ENCODE measurements around the gene PIN4.

PIN4 gene

GRCh38 chrX:72201836-72202536, 20.4 kb downstream of the PIN4 start:
- no peak overlapping the region for H3K9ac ChIP-seq (ENCODE audit: low read length)
- no peaks in the 10 kb centered on the region for H3K27me3 ChIP-seq (ENCODE audit: low read length)
- H3K4me3 ChIP-seq (ENCODE audit: insufficient read depth, low read length, poor library complexity, severe bottlenecking), result no peak overlapping the region

GRCh38 chrX:72202792-72203401, 21.3 kb downstream of the PIN4 start:
- H3K27me3 ChIP-seq (ENCODE audit: low read length), result no peaks in the 10 kb centered on the region
- H2AFZ ChIP-seq (ENCODE audit: low read depth, low read length, severe bottlenecking), result no peak overlapping the region
- H3K9me3 ChIP-seq (ENCODE audit: insufficient read depth, low read length), result no peaks in the 10 kb centered on the region
- H3K9me2 ChIP-seq (replicated peaks; ENCODE audit: insufficient read depth, low read length), result no peaks in the 10 kb centered on the region
- no peak overlapping the region for H3K4me2 ChIP-seq (ENCODE audit: low read depth, low read length, poor library complexity, severe bottlenecking)
- no peaks in the 10 kb centered on the region for H4K20me1 ChIP-seq (ENCODE audit: low read depth, low read length)
- no peak overlapping the region for H3K9ac ChIP-seq (ENCODE audit: low read length)
- TF ChIP-seq CTCF (IDR thresholded peaks at IDR 0.05; ENCODE audit: insufficient read depth, low read length, poor library complexity, severe bottlenecking) (no peak), EZH2phosphoT487 (conservative IDR thresholded peaks at IDR 0.05; ENCODE audit: low read length) (no peak)
- H3K36me3 ChIP-seq (ENCODE audit: low read length), result no peaks in the 10 kb centered on the region
- H3K79me2 ChIP-seq (ENCODE audit: insufficient read depth, low read length), result no peaks in the 10 kb centered on the region; the same call in 1 of the 2 replicates
- H3F3A ChIP-seq (ENCODE audit: insufficient read depth), result no peaks in the 10 kb centered on the region; the same call in 1 of the 2 replicates
- H3K27ac ChIP-seq (ENCODE audit: low read depth, low read length), result no peak overlapping the region
- H3K4me3 ChIP-seq (ENCODE audit: insufficient read depth, low read length, poor library complexity, severe bottlenecking), result no peak overlapping the region

More at GRCh38 chrX:72201836-72202536, 20.4 kb downstream of the PIN4 start:
- TF ChIP-seq CTCF (IDR thresholded peaks at IDR 0.05; ENCODE audit: insufficient read depth, low read length, poor library complexity, severe bottlenecking) (no peak), EZH2phosphoT487 (conservative IDR thresholded peaks at IDR 0.05; ENCODE audit: low read length) (no peak)
- no peak overlapping the region for H3K27ac ChIP-seq (ENCODE audit: low read depth, low read length)
- H3K9me3 ChIP-seq (ENCODE audit: insufficient read depth, low read length), result no peaks in the 10 kb centered on the region
- no peaks in the 10 kb centered on the region for H4K20me1 ChIP-seq (ENCODE audit: low read depth, low read length)
- H2AFZ ChIP-seq (ENCODE audit: low read depth, low read length, severe bottlenecking), result no peak overlapping the region
- no peaks in the 10 kb centered on the region for H3K9me2 ChIP-seq (replicated peaks; ENCODE audit: insufficient read depth, low read length)
- H3K79me2 ChIP-seq (ENCODE audit: insufficient read depth, low read length), result no peaks in the 10 kb centered on the region; the same call in 1 of the 2 replicates
- no peaks in the 10 kb centered on the region for H3K36me3 ChIP-seq (ENCODE audit: low read length)
- H3F3A ChIP-seq (ENCODE audit: insufficient read depth), result no peaks in the 10 kb centered on the region; the same call in 1 of the 2 replicates
- H3K4me2 ChIP-seq (ENCODE audit: low read depth, low read length, poor library complexity, severe bottlenecking), result no peak overlapping the region

- Histone ChIP-seq H3K27me3 (ENCODE audit: low read length) (no peaks in the 10 kb centered on the region), H3K9ac (ENCODE audit: low read length) (no peak overlapping the region), H4K20me1 (ENCODE audit: low read depth, low read length) (no peaks in the 10 kb centered on the region), H3K36me3 (ENCODE audit: low read length) (no peaks in the 10 kb centered on the region), H3F3A (ENCODE audit: insufficient read depth) (no peaks in the 10 kb centered on the region; the same call in 1 of the 2 replicates), H3K9me3 (ENCODE audit: insufficient read depth, low read length) (no peaks in the 10 kb centered on the region), H3K4me3 (ENCODE audit: insufficient read depth, low read length, poor library complexity, severe bottlenecking) (no peak overlapping the region), H2AFZ (ENCODE audit: low read depth, low read length, severe bottlenecking) (no peak overlapping the region), H3K27ac (ENCODE audit: low read depth, low read length) (no peak overlapping the region), H3K9me2 (replicated peaks; ENCODE audit: insufficient read depth, low read length) (no peaks in the 10 kb centered on the region), H3K79me2 (ENCODE audit: insufficient read depth, low read length) (no peaks in the 10 kb centered on the region; the same call in 1 of the 2 replicates), H3K4me2 (ENCODE audit: low read depth, low read length, poor library complexity, severe bottlenecking) (no peak overlapping the region)
- TF ChIP-seq EZH2phosphoT487 (conservative IDR thresholded peaks at IDR 0.05; ENCODE audit: low read length) (no peak), CTCF (IDR thresholded peaks at IDR 0.05; ENCODE audit: insufficient read depth, low read length, poor library complexity, severe bottlenecking) (no peak)
These were observed 21.9 kb downstream of the PIN4 start for GRCh38 chrX:72203421-72203820.
